ENCODE measurements around the gene DDX39B. TPM values are rescaled to one million over a fixed set of nuclear protein-coding genes. Genes with fewer than 3 reads are reported as not detected.

The DDX39B gene
- total RNA-seq, 1 experiment from 2014 or later: 813 TPM

DNA sequence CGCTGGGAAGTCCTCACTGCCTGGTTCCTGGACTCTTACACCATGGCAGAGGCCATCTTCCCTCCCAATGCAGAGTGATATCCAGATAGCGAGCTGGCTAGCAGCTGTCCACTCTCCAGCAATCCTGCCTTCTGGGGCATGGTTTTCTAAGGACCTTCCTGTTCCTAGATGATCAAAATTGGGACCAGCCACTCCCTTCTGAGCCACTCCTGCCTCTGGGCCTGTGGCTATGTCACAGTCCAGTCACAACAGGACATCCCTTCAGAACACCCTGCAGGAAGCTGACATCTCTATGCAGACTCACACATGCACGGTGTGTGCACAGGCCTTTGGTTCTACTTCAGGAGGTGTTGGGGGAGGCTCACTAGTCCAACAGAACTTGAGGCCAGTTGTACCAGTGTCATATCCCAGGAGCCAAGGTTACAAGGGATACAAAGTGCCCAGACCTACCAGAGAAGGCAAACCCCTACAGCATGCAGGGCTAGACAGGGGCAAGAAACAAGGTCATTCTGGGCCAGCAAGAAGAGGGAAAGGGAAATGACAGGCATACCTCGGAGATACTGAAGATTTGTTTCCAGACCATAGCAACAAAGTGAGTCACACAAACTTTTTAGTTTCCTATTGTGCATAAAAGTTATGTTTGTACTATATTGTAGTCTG is 15.7 kb downstream of the DDX39B start:
- no peak overlapping the region for H3K27ac ChIP-seq (ENCODE audit: insufficient read length, low read depth, low read length)
- no peak for DNase-seq
- no CpG with 5 or more reads among the region's 4 CpGs for WGBS (ENCODE audit: extremely low coverage, insufficient read length, low lambda C conversion rate)
- no peaks in the 10 kb centered on the region; the same call in 1 of the 2 replicates for H3K4me1 ChIP-seq (ENCODE audit: insufficient read depth, low read length)
- TF ChIP-seq, protein P1, sequence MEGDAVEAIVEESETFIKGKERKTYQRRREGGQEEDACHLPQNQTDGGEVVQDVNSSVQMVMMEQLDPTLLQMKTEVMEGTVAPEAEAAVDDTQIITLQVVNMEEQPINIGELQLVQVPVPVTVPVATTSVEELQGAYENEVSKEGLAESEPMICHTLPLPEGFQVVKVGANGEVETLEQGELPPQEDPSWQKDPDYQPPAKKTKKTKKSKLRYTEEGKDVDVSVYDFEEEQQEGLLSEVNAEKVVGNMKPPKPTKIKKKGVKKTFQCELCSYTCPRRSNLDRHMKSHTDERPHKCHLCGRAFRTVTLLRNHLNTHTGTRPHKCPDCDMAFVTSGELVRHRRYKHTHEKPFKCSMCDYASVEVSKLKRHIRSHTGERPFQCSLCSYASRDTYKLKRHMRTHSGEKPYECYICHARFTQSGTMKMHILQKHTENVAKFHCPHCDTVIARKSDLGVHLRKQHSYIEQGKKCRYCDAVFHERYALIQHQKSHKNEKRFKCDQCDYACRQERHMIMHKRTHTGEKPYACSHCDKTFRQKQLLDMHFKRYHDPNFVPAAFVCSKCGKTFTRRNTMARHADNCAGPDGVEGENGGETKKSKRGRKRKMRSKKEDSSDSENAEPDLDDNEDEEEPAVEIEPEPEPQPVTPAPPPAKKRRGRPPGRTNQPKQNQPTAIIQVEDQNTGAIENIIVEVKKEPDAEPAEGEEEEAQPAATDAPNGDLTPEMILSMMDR (conservative IDR thresholded peaks at IDR 0.05): no peak
- H3K9me3 Mint-ChIP-seq: no peaks in the 10 kb centered on the region; a peak in 1 of 5 replicates
- H3K27ac Mint-ChIP-seq: peak overlapping the region in 1 of 3 experiments; percentile 41; a peak in 2 of 7 replicates
- H3K36me3 Mint-ChIP-seq (ENCODE audit: insufficient read depth in 1 of 3, low read depth in 3 of 3): peaks cover 14 to 18% (median 14%) of the 10 kb centered on the region in 3 experiments; a peak in 6 of 7 replicates
- no peaks in the 10 kb centered on the region for H3K79me2 ChIP-seq (ENCODE audit: insufficient read depth, low read length)
- no peak overlapping the region for H3K4me3 Mint-ChIP-seq
- H4K5ac ChIP-seq (ENCODE audit: insufficient read length, low read depth, low read length): no peak overlapping the region
- H3K23ac ChIP-seq (ENCODE audit: insufficient read length, low read depth, low read length): no peak overlapping the region
- no peak overlapping the region for H4K91ac ChIP-seq (ENCODE audit: insufficient read length, low read depth, low read length)
- H3K18ac ChIP-seq (ENCODE audit: insufficient read length, low read depth, low read length): no peak overlapping the region
- H2BK20ac ChIP-seq (ENCODE audit: low read depth, low read length, poor library complexity, severe bottlenecking): no peak overlapping the region
- H3K4me2 ChIP-seq (ENCODE audit: insufficient read depth, insufficient read length, low read length): no peak overlapping the region
- H4K20me1 ChIP-seq (ENCODE audit: control insufficient read depth, insufficient read depth, insufficient read length): no peaks in the 10 kb centered on the region
- no peak overlapping the region for H2AK5ac ChIP-seq (ENCODE audit: insufficient read length, low read length)
- H3K4ac ChIP-seq (ENCODE audit: low read depth, low read length): no peak overlapping the region
- H3K9ac ChIP-seq (ENCODE audit: extremely low read depth, insufficient read length, low read length): no peak overlapping the region
- H2BK5ac ChIP-seq (ENCODE audit: insufficient read length, low read length): no peak overlapping the region
- H3K27me3 Mint-ChIP-seq (ENCODE audit: low read depth): peaks cover 9% of the 10 kb centered on the region
- peaks cover 15 to 20% of the 10 kb centered on the region in 2 experiments for H3K4me1 Mint-ChIP-seq
- no peak overlapping the region for H3K14ac ChIP-seq (ENCODE audit: insufficient read depth, low read length)
- no peaks in the 10 kb centered on the region for H3K23me2 ChIP-seq (ENCODE audit: insufficient read length, low read depth, low read length, poor library complexity, severe bottlenecking)
- H2BK15ac ChIP-seq (ENCODE audit: low read depth, low read length): no peak overlapping the region
- H2AFZ ChIP-seq (ENCODE audit: low read length): no peak overlapping the region
- H3T11ph ChIP-seq (ENCODE audit: low read length): no peak overlapping the region
- no peak overlapping the region for H2BK12ac ChIP-seq (ENCODE audit: insufficient read length, low read depth, low read length)
- H3K79me1 ChIP-seq (ENCODE audit: insufficient read depth, low read depth, low read length, poor library complexity, severe bottlenecking): no peaks in the 10 kb centered on the region
- no peak overlapping the region for H2BK120ac ChIP-seq (ENCODE audit: low read depth, low read length, poor library complexity, severe bottlenecking)
- no peak overlapping the region for H3K56ac ChIP-seq (ENCODE audit: insufficient read length, low read depth, low read length)
- H3K27me3 ChIP-seq (ENCODE audit: insufficient read depth, low read length): no peaks in the 10 kb centered on the region
- no peak overlapping the region for H4K8ac ChIP-seq (replicated peaks; ENCODE audit: insufficient read length, low read depth, low read length)
- no peaks in the 10 kb centered on the region for H3K9me3 ChIP-seq (ENCODE audit: control insufficient read depth, low read depth, low read length)
